HG03354 (cell line): ENCODE measurements around the gene CR1L.
A peak's percentile ranks its signal among the peaks of the same experiment; 100 is the strongest.
"Not testable (repeated sequence)": the region's sequence is repeated elsewhere in the genome, so short reads cannot be mapped to it uniquely, and the experiment has no call there.

Experiments
- ATAC-seq: cut with Tn5 transposase; IDR thresholded peaks from one replicate; pipeline ENCODE4 v1.9.1; 2021; ENCODE audit warnings: mild to moderate bottlenecking; ENCODE audit not compliant: unreplicated experiment, poor library complexity, severe bottlenecking

The CR1L gene

GRCh38 chr1:207738158-207738659 lies 93.3 kb downstream of the CR1L start:
- not testable (repeated sequence) for ATAC-seq

GRCh38 chr1:207740207-207740606 lies 95.3 kb downstream of the CR1L start:
- ATAC-seq = no peak

- ATAC-seq = no peak
Measured at GRCh38 chr1:207742850-207743555, 98.1 kb downstream of the CR1L start.

- ATAC-seq = no peak
Measured at GRCh38 chr1:207744000-207744534, 99.1 kb downstream of the CR1L start.

GRCh38 chr1:207745285-207745684 lies 100.4 kb downstream of the CR1L start:
- no peak for ATAC-seq

GRCh38 chr1:207745839-207746767 lies 101.2 kb downstream of the CR1L start:
- ATAC-seq = no peak

- ATAC-seq = no peak
Measured at GRCh38 chr1:207747627-207748492, 102.9 kb downstream of the CR1L start.

- ATAC-seq = no peak
Measured at GRCh38 chr1:207748737-207749528, 104.0 kb downstream of the CR1L start.

- ATAC-seq = no peak
Measured at GRCh38 chr1:207750631-207751305, 105.8 kb downstream of the CR1L start.

GRCh38 chr1:207751463-207751789 lies 106.5 kb downstream of the CR1L start:
- ATAC-seq = peak; percentile 3

- peak; percentile 97 for ATAC-seq
Measured at GRCh38 chr1:207751790-207752455, 107.0 kb downstream of the CR1L start, which contains the start of gene CD46. Gene CD46, plus strand, starts transcription at chr1:207752054. Its CDS starts 159 bp downstream, at chr1:207752213.

GRCh38 chr1:207752456-207752998 lies 107.6 kb downstream of the CR1L start:
- ATAC-seq = peak; percentile 27

- ATAC-seq = no peak
Measured at GRCh38 chr1:207753611-207754010, 108.7 kb downstream of the CR1L start.

GRCh38 chr1:207754011-207754410 lies 109.1 kb downstream of the CR1L start:
- no peak for ATAC-seq

- ATAC-seq = no peak
Measured at GRCh38 chr1:207754974-207755700, 110.2 kb downstream of the CR1L start.

- ATAC-seq = no peak
Measured at GRCh38 chr1:207755846-207756693, 111.1 kb downstream of the CR1L start.
